Spinal cord (tissue), 10 donors: ENCODE data around the gene HDAC8. TPM values are rescaled to one million over a fixed set of nuclear protein-coding genes. Genes with fewer than 3 reads are reported as not detected.
"Not testable (repeated sequence)": the region's sequence is repeated elsewhere in the genome, so short reads cannot be mapped to it uniquely, and the experiment has no call there.

Source experiments
- DNase-seq, 6 donors: peaks; one replicate each; pipeline versions ENCODE4 v3.0.0 to v3.0.0-alpha.2; 2013 to 2015; ENCODE audit warnings: low spot score in 6 of 6, low read depth in 4 of 6
- H3K27ac ChIP-seq: one replicate; pipeline ENCODE4 v1.5.1; 2013; ENCODE audit warnings: low read depth, low read length, control low read depth
- H3K27me3 ChIP-seq: one replicate; pipeline ENCODE4 v1.6.1; 2013; ENCODE audit warnings: low read length; ENCODE audit not compliant: control insufficient read depth, insufficient read depth
- H3K36me3 ChIP-seq: one replicate; pipeline ENCODE4 v1.6.1; 2013; ENCODE audit warnings: low read length; ENCODE audit not compliant: control insufficient read depth, insufficient read depth
- H3K4me1 ChIP-seq: one replicate; pipeline ENCODE4 v1.6.1; 2013; ENCODE audit warnings: low read length; ENCODE audit not compliant: control insufficient read depth, insufficient read depth
- H3K4me3 ChIP-seq: one replicate; pipeline ENCODE4 v1.5.1; 2013; ENCODE audit warnings: low read depth, low read length, control low read depth
- H3K9me3 ChIP-seq: one replicate; pipeline ENCODE4 v1.6.1; 2013; ENCODE audit warnings: low read length; ENCODE audit not compliant: control insufficient read depth, insufficient read depth
- WGBS: methylation state at CpG from one replicate; pipeline ENCODE4 v1.1.5; 2013; ENCODE audit warnings: missing lambda C conversion rate; ENCODE audit not compliant: insufficient coverage; 5-methylcytosine and 5-hydroxymethylcytosine counted together
- polyA plus RNA-seq, 2 donors: library from polyadenylated mRNA; unstranded; fragments of 120-200 nt; gene quantifications; one replicate each; pipeline ENCODE4 v1.2.1, GENCODE V29; 2013; ENCODE audit not compliant: insufficient read length in 2 of 2
- total RNA-seq, 2 donors: library from RNA; depleted of rRNA in 1 of 2; stranded (reverse); fragments of 120-200 nt in 1 of 2; fragments of >200 nt in 1 of 2; gene quantifications; one replicate each; pipeline versions ENCODE4 v1.2.3 to v1.2.4, GENCODE V29; 2013 to 2014
- donor health status: healthy.

The HDAC8 gene
- total and polyA plus RNA-seq, 4 donors = 30.6 to 37.0 (median 34.9) TPM

GRCh38 chrX:72540318-72540717 lies 32.3 kb downstream of the HDAC8 start:
- no peaks in the 10 kb centered on the region for H3K4me1 ChIP-seq
- peak in 4 of 6 donors; percentile 8 to 74 (median 30) for DNase-seq
- H3K36me3 ChIP-seq = no peaks in the 10 kb centered on the region
- no peaks in the 10 kb centered on the region for H3K9me3 ChIP-seq
- H3K4me3 ChIP-seq = no peak overlapping the region
- WGBS = no CpG with 5 or more reads among the region's 5 CpGs
- no peak overlapping the region for H3K27ac ChIP-seq
- H3K27me3 ChIP-seq = peaks cover 7% of the 10 kb centered on the region

- DNase-seq = peak in 1 of 6 donors; percentile 13
- Histone ChIP-seq H3K9me3 (no peaks in the 10 kb centered on the region), H3K4me3 (no peak overlapping the region), H3K36me3 (no peaks in the 10 kb centered on the region), H3K27ac (no peak overlapping the region), H3K27me3 (peaks cover 7% of the 10 kb centered on the region), H3K4me1 (no peaks in the 10 kb centered on the region)
- WGBS = 74% methylated on average over 2 of the region's 2 CpGs
Measured at GRCh38 chrX:72539822-72540221, 32.8 kb downstream of the HDAC8 start.

- no peaks in the 10 kb centered on the region for H3K4me1 ChIP-seq
- H3K27me3 ChIP-seq = peaks cover 7% of the 10 kb centered on the region
- H3K4me3 ChIP-seq = no peak overlapping the region
- no CpG with 5 or more reads among the region's 1 CpG for WGBS
- peak in 3 of 6 donors; percentile 14 to 46 (median 22) for DNase-seq
- H3K36me3 ChIP-seq = no peaks in the 10 kb centered on the region
- no peak overlapping the region for H3K27ac ChIP-seq
- H3K9me3 ChIP-seq = no peaks in the 10 kb centered on the region
Measured at GRCh38 chrX:72536542-72536941, 36.1 kb downstream of the HDAC8 start.

- H3K36me3 ChIP-seq = no peaks in the 10 kb centered on the region
- 100% methylated on average over 2 of the region's 3 CpGs for WGBS
- H3K4me1 ChIP-seq = no peaks in the 10 kb centered on the region
- no peak overlapping the region for H3K27ac ChIP-seq
- no peaks in the 10 kb centered on the region for H3K9me3 ChIP-seq
- no peak overlapping the region for H3K4me3 ChIP-seq
- DNase-seq = no peak
- peaks cover 3% of the 10 kb centered on the region for H3K27me3 ChIP-seq
Measured at GRCh38 chrX:72532366-72532765, 40.3 kb downstream of the HDAC8 start.

- no peak overlapping the region for H3K4me3 ChIP-seq
- peaks cover 2% of the 10 kb centered on the region for H3K27me3 ChIP-seq
- no peaks in the 10 kb centered on the region for H3K9me3 ChIP-seq
- DNase-seq = no peak
- no peaks in the 10 kb centered on the region for H3K4me1 ChIP-seq
- H3K36me3 ChIP-seq = no peaks in the 10 kb centered on the region
- 74% methylated on average over 5 of the region's 6 CpGs for WGBS
- no peak overlapping the region for H3K27ac ChIP-seq
Measured at GRCh38 chrX:72526534-72527508, 45.8 kb downstream of the HDAC8 start.

- no peak overlapping the region for H3K4me3 ChIP-seq
- H3K27ac ChIP-seq = no peak overlapping the region
- no peaks in the 10 kb centered on the region for H3K4me1 ChIP-seq
- H3K9me3 ChIP-seq = peaks cover 6% of the 10 kb centered on the region
- DNase-seq = no peak
- H3K36me3 ChIP-seq = no peaks in the 10 kb centered on the region
- H3K27me3 ChIP-seq = peaks cover 2% of the 10 kb centered on the region
Measured at GRCh38 chrX:72498782-72499181, 73.9 kb downstream of the HDAC8 start.

GRCh38 chrX:72495046-72495445 lies 77.6 kb downstream of the HDAC8 start:
- Histone ChIP-seq H3K27ac (no peak overlapping the region), H3K4me1 (no peaks in the 10 kb centered on the region), H3K9me3 (no peaks in the 10 kb centered on the region), H3K36me3 (no peaks in the 10 kb centered on the region), H3K4me3 (no peak overlapping the region), H3K27me3 (peaks cover 2% of the 10 kb centered on the region)
- 68% methylated on average over 6 of the region's 6 CpGs for WGBS
- DNase-seq = peak in 1 of 6 donors; percentile 19

GRCh38 chrX:72492499-72492898 lies 80.1 kb downstream of the HDAC8 start:
- H3K27ac ChIP-seq = no peak overlapping the region
- peaks cover 2% of the 10 kb centered on the region for H3K27me3 ChIP-seq
- no peak overlapping the region for H3K4me3 ChIP-seq
- no peak for DNase-seq
- no peaks in the 10 kb centered on the region for H3K36me3 ChIP-seq
- H3K9me3 ChIP-seq = no peaks in the 10 kb centered on the region
- no peaks in the 10 kb centered on the region for H3K4me1 ChIP-seq
- WGBS = no CpG with 5 or more reads among the region's 1 CpG

GRCh38 chrX:72490221-72490620 lies 82.4 kb downstream of the HDAC8 start:
- not testable (repeated sequence) for H3K27me3 ChIP-seq
- no CpG with 5 or more reads among the region's 6 CpGs for WGBS

GRCh38 chrX:72487661-72488060 lies 85.0 kb downstream of the HDAC8 start:
- WGBS = no CpG with 5 or more reads among the region's 1 CpG
- Histone ChIP-seq H3K36me3 (no peaks in the 10 kb centered on the region), H3K27me3 (peaks cover 2% of the 10 kb centered on the region), H3K4me3 (no peak overlapping the region), H3K9me3 (no peaks in the 10 kb centered on the region), H3K27ac (no peak overlapping the region), H3K4me1 (no peaks in the 10 kb centered on the region)
- no peak for DNase-seq

More at GRCh38 chrX:72490221-72490620, 82.4 kb downstream of the HDAC8 start:
- H3K4me3 ChIP-seq, H3K27ac ChIP-seq, H3K9me3 ChIP-seq, DNase-seq, H3K4me1 ChIP-seq, H3K36me3 ChIP-seq: not testable (repeated sequence)
